ENCODE data around the gene ULK3. TPM values are rescaled to one million over a fixed set of nuclear protein-coding genes. Genes with fewer than 3 reads are reported as not detected.

Gene ULK3
- total RNA-seq, 1 experiment from 2014 or later: 48.4 TPM

- TF ChIP-seq TCF7L2 (IDR thresholded peaks at IDR 0.05; ENCODE audit: borderline replicate concordance, extremely low read depth, insufficient read depth, insufficient read length) (no peak), ATF3 (IDR thresholded peaks at IDR 0.05) (no peak), SRF (IDR thresholded peaks at IDR 0.05; ENCODE audit: low read depth) (no peak), ZFX (IDR thresholded peaks at IDR 0.05) (no peak), ZNF274 (IDR thresholded peaks at IDR 0.05; ENCODE audit: low read depth, low read length) (no peak)
- Histone ChIP-seq H3K9ac (ENCODE audit: low read length) (no peak overlapping the region), H3K9me3 (ENCODE audit: control insufficient read depth in 1 of 2, insufficient read depth in 1 of 2, low read depth in 1 of 2, low read length in 2 of 2) (no peaks in the 10 kb centered on the region), H3K9me2 (ENCODE audit: insufficient read depth) (no peaks in the 10 kb centered on the region), H3K36me3 (ENCODE audit: control insufficient read depth in 1 of 2, insufficient read depth in 2 of 2, low read length in 2 of 2) (peaks cover 0 to 8% of the 10 kb centered on the region in 2 experiments; a peak in 1 of 4 replicates), H3K27ac (ENCODE audit: low read depth, low read length) (no peak overlapping the region), H3K4me3 (replicated peaks in 1 of 2; ENCODE audit: low read depth in 1 of 2, low read length in 2 of 2) (no peak overlapping the region), H2AFZ (ENCODE audit: low read depth, low read length, poor library complexity, severe bottlenecking) (no peak overlapping the region), H3K4me1 (ENCODE audit: control insufficient read depth in 1 of 2, insufficient read depth in 2 of 2, low read length in 2 of 2) (peaks cover 15 to 59% of the 10 kb centered on the region in 2 experiments), H4K20me1 (ENCODE audit: insufficient read depth) (no peaks in the 10 kb centered on the region), H3K27me3 (ENCODE audit: insufficient read depth, low read length) (no peaks in the 10 kb centered on the region), H3K79me2 (ENCODE audit: insufficient read depth, low read length) (peaks cover 78% of the 10 kb centered on the region), H3K4me2 (ENCODE audit: low read length) (no peak overlapping the region)
- ChIA-PET RAD21 (ENCODE audit: low non-redundant PET in 1 of 2, low total read pairs in 2 of 2, uncharacterized antibody in 2 of 2, unreplicated experiment in 2 of 2) (no interaction called here), CTCF (interaction anchor here (0.8 kb wide), 1 partner anchor 32 kb away, joined by 3 read pairs; no protein-coding TSS in a partner anchor), POLR2A (no interaction called here)
- ATAC-seq (no peak), DNase-seq (ENCODE audit: low read depth, low spot score) (no peak)
- intact Hi-C loops (cut with micrococcal nuclease): no loop called here
- BruUV-seq (replicated peaks): no TSS peak
Measured at GRCh38 chr15:74869372-74869725, 26.4 kb upstream of the ULK3 start.

GRCh38 chr15:74868059-74868458 lies 25.1 kb upstream of the ULK3 start:
- no peaks in the 10 kb centered on the region for H3K27me3 ChIP-seq (ENCODE audit: insufficient read depth, low read length)
- ChIA-PET CTCF (no interaction called here), RAD21 (ENCODE audit: low non-redundant PET in 1 of 2, low total read pairs in 2 of 2, uncharacterized antibody in 2 of 2, unreplicated experiment in 2 of 2) (no interaction called here), POLR2A (no interaction called here)
- H3K79me2 ChIP-seq (ENCODE audit: insufficient read depth, low read length): peaks cover 84% of the 10 kb centered on the region
- no peak for TF ChIP-seq POLR2AphosphoS5 (IDR thresholded peaks at IDR 0.05; ENCODE audit: low read depth, low read length)
- H3K27ac ChIP-seq (ENCODE audit: low read depth, low read length): no peak overlapping the region
- H3K9me3 ChIP-seq (ENCODE audit: control insufficient read depth in 1 of 2, insufficient read depth in 1 of 2, low read depth in 1 of 2, low read length in 2 of 2): no peaks in the 10 kb centered on the region
- no peak for DNase-seq (ENCODE audit: low read depth, low spot score)
- H3K4me3 ChIP-seq (replicated peaks in 1 of 2; ENCODE audit: low read depth in 1 of 2, low read length in 2 of 2): no peak overlapping the region
- H3K4me1 ChIP-seq (ENCODE audit: control insufficient read depth in 1 of 2, insufficient read depth in 2 of 2, low read length in 2 of 2): peaks cover 18 to 63% of the 10 kb centered on the region in 2 experiments
- H3K36me3 ChIP-seq (ENCODE audit: control insufficient read depth in 1 of 2, insufficient read depth in 2 of 2, low read length in 2 of 2): peaks cover 0 to 8% of the 10 kb centered on the region in 2 experiments; a peak in 1 of 4 replicates
- H3K9ac ChIP-seq (ENCODE audit: low read length): no peak overlapping the region
- no peak for ATAC-seq
- H2AFZ ChIP-seq (ENCODE audit: low read depth, low read length, poor library complexity, severe bottlenecking): no peak overlapping the region
- no peaks in the 10 kb centered on the region for H4K20me1 ChIP-seq (ENCODE audit: insufficient read depth)
- no peaks in the 10 kb centered on the region for H3K9me2 ChIP-seq (ENCODE audit: insufficient read depth)
- H3K4me2 ChIP-seq (ENCODE audit: low read length): no peak overlapping the region
- intact Hi-C loops (cut with micrococcal nuclease): no loop called here
- BruUV-seq (replicated peaks): no TSS peak
